ENCODE results near the gene C20orf144.

The C20orf144 gene

GRCh38 chr20:33679758-33680485, 17.8 kb downstream of the C20orf144 start:
- Histone ChIP-seq H3K4me2 (ENCODE audit: low read length, poor library complexity, severe bottlenecking) (no peak overlapping the region), H3K79me1 (replicated peaks; ENCODE audit: low read length, poor library complexity, severe bottlenecking) (peaks cover 18% of the 10 kb centered on the region), H3K18ac (ENCODE audit: low read depth in 1 of 2, low read length in 2 of 2) (no peak overlapping the region), H3K23ac (ENCODE audit: low read length in 2 of 2) (no peak overlapping the region), H2BK5ac (ENCODE audit: low read depth, low read length, poor library complexity, severe bottlenecking) (no peak overlapping the region), H3K4ac (ENCODE audit: low read depth in 1 of 2, low read length in 2 of 2) (no peak overlapping the region), H2BK120ac (ENCODE audit: low read depth, low read length) (no peak overlapping the region), H3K9me3 (ENCODE audit: control insufficient read depth, low read length) (no peaks in the 10 kb centered on the region), H3K4me1 (ENCODE audit: control insufficient read depth, insufficient read depth, low read depth, low read length) (peaks cover 17% of the 10 kb centered on the region), H3K27me3 (ENCODE audit: control insufficient read depth in 1 of 2, insufficient read depth in 1 of 2, low read length in 2 of 2) (no peaks in the 10 kb centered on the region), H3K9ac (ENCODE audit: low read length) (no peak overlapping the region), H2AFZ (ENCODE audit: low read depth, low read length) (no peak overlapping the region), H3K36me3 (ENCODE audit: control insufficient read depth in 1 of 2, insufficient read depth in 2 of 2, low read depth in 1 of 2, low read length in 2 of 2) (peaks cover 3 to 7% of the 10 kb centered on the region in 2 experiments), H3K27ac (ENCODE audit: low read length, poor library complexity, severe bottlenecking) (no peak overlapping the region), H2BK12ac (ENCODE audit: low read length in 2 of 2) (no peak overlapping the region), H4K8ac (ENCODE audit: low read length) (no peak overlapping the region), H3K14ac (ENCODE audit: low read length in 2 of 2) (no peak overlapping the region), H2BK15ac (ENCODE audit: low read depth, poor library complexity, severe bottlenecking) (no peak overlapping the region), H2AK5ac (ENCODE audit: low read length, severe bottlenecking) (no peak overlapping the region), H4K91ac (ENCODE audit: low read length) (no peak overlapping the region), H3K4me3 (ENCODE audit: insufficient read depth in 1 of 2, low read depth in 1 of 2, low read length in 2 of 2) (no peak overlapping the region)
- WGBS, result 96% methylated on average over 20 of the region's 20 CpGs
- DNase-seq, result no peak

GRCh38 chr20:33680686-33681085, 18.6 kb downstream of the C20orf144 start:
- H3K79me1 ChIP-seq (replicated peaks; ENCODE audit: low read length, poor library complexity, severe bottlenecking), result peaks cover 18% of the 10 kb centered on the region
- H3K18ac ChIP-seq (ENCODE audit: low read depth in 1 of 2, low read length in 2 of 2), result no peak overlapping the region
- 93% methylated on average over 1 of the region's 2 CpGs for WGBS
- H2BK12ac ChIP-seq (ENCODE audit: low read length in 2 of 2), result no peak overlapping the region
- H2AK5ac ChIP-seq (ENCODE audit: low read length, severe bottlenecking), result no peak overlapping the region
- H3K4me2 ChIP-seq (ENCODE audit: low read length, poor library complexity, severe bottlenecking), result no peak overlapping the region
- H2BK5ac ChIP-seq (ENCODE audit: low read depth, low read length, poor library complexity, severe bottlenecking), result no peak overlapping the region
- H2AFZ ChIP-seq (ENCODE audit: low read depth, low read length), result no peak overlapping the region
- peaks cover 21% of the 10 kb centered on the region for H3K4me1 ChIP-seq (ENCODE audit: control insufficient read depth, insufficient read depth, low read depth, low read length)
- H4K8ac ChIP-seq (ENCODE audit: low read length), result no peak overlapping the region
- H3K23ac ChIP-seq (ENCODE audit: low read length in 2 of 2), result no peak overlapping the region
- no peak overlapping the region for H4K91ac ChIP-seq (ENCODE audit: low read length)
- H3K4ac ChIP-seq (ENCODE audit: low read depth in 1 of 2, low read length in 2 of 2), result no peak overlapping the region
- H3K9ac ChIP-seq (ENCODE audit: low read length), result no peak overlapping the region
- H3K9me3 ChIP-seq (ENCODE audit: control insufficient read depth, low read length), result no peaks in the 10 kb centered on the region
- H3K36me3 ChIP-seq (ENCODE audit: control insufficient read depth in 1 of 2, insufficient read depth in 2 of 2, low read depth in 1 of 2, low read length in 2 of 2), result peaks cover 3 to 7% of the 10 kb centered on the region in 2 experiments
- no peak overlapping the region for H2BK120ac ChIP-seq (ENCODE audit: low read depth, low read length)
- H3K27ac ChIP-seq (ENCODE audit: low read length, poor library complexity, severe bottlenecking), result no peak overlapping the region
- H2BK15ac ChIP-seq (ENCODE audit: low read depth, poor library complexity, severe bottlenecking), result no peak overlapping the region
- no peak for DNase-seq
- no peak overlapping the region for H3K14ac ChIP-seq (ENCODE audit: low read length in 2 of 2)
- no peak overlapping the region for H3K4me3 ChIP-seq (ENCODE audit: insufficient read depth in 1 of 2, low read depth in 1 of 2, low read length in 2 of 2)
- no peaks in the 10 kb centered on the region for H3K27me3 ChIP-seq (ENCODE audit: control insufficient read depth in 1 of 2, insufficient read depth in 1 of 2, low read length in 2 of 2)

GRCh38 chr20:33681288-33681687, 19.2 kb downstream of the C20orf144 start:
- Histone ChIP-seq H3K79me1 (replicated peaks; ENCODE audit: low read length, poor library complexity, severe bottlenecking) (peaks cover 18% of the 10 kb centered on the region), H4K91ac (ENCODE audit: low read length) (no peak overlapping the region), H3K27ac (ENCODE audit: low read length, poor library complexity, severe bottlenecking) (no peak overlapping the region), H2BK120ac (ENCODE audit: low read depth, low read length) (no peak overlapping the region), H2BK15ac (ENCODE audit: low read depth, poor library complexity, severe bottlenecking) (no peak overlapping the region), H3K27me3 (ENCODE audit: control insufficient read depth in 1 of 2, insufficient read depth in 1 of 2, low read length in 2 of 2) (no peaks in the 10 kb centered on the region), H3K4me2 (ENCODE audit: low read length, poor library complexity, severe bottlenecking) (no peak overlapping the region), H3K9ac (ENCODE audit: low read length) (no peak overlapping the region), H2AFZ (ENCODE audit: low read depth, low read length) (no peak overlapping the region), H3K4me1 (ENCODE audit: control insufficient read depth, insufficient read depth, low read depth, low read length) (peaks cover 20% of the 10 kb centered on the region), H4K8ac (ENCODE audit: low read length) (no peak overlapping the region), H3K36me3 (ENCODE audit: control insufficient read depth in 1 of 2, insufficient read depth in 2 of 2, low read depth in 1 of 2, low read length in 2 of 2) (peaks cover 3 to 7% of the 10 kb centered on the region in 2 experiments), H3K14ac (ENCODE audit: low read length in 2 of 2) (no peak overlapping the region), H3K4me3 (ENCODE audit: insufficient read depth in 1 of 2, low read depth in 1 of 2, low read length in 2 of 2) (no peak overlapping the region), H3K4ac (ENCODE audit: low read depth in 1 of 2, low read length in 2 of 2) (no peak overlapping the region), H3K9me3 (ENCODE audit: control insufficient read depth, low read length) (no peaks in the 10 kb centered on the region), H2BK12ac (ENCODE audit: low read length in 2 of 2) (no peak overlapping the region), H3K23ac (ENCODE audit: low read length in 2 of 2) (no peak overlapping the region), H2BK5ac (ENCODE audit: low read depth, low read length, poor library complexity, severe bottlenecking) (no peak overlapping the region), H2AK5ac (ENCODE audit: low read length, severe bottlenecking) (no peak overlapping the region), H3K18ac (ENCODE audit: low read depth in 1 of 2, low read length in 2 of 2) (no peak overlapping the region)
- WGBS, result 93% methylated on average over 5 of the region's 5 CpGs
- DNase-seq, result no peak

GRCh38 chr20:33681728-33682353, 19.7 kb downstream of the C20orf144 start:
- Histone ChIP-seq H4K8ac (ENCODE audit: low read length) (no peak overlapping the region), H3K4me2 (ENCODE audit: low read length, poor library complexity, severe bottlenecking) (no peak overlapping the region), H3K18ac (ENCODE audit: low read depth in 1 of 2, low read length in 2 of 2) (no peak overlapping the region), H3K14ac (ENCODE audit: low read length in 2 of 2) (no peak overlapping the region), H3K36me3 (ENCODE audit: control insufficient read depth in 1 of 2, insufficient read depth in 2 of 2, low read depth in 1 of 2, low read length in 2 of 2) (peaks cover 3 to 5% of the 10 kb centered on the region in 2 experiments), H2BK5ac (ENCODE audit: low read depth, low read length, poor library complexity, severe bottlenecking) (no peak overlapping the region), H4K91ac (ENCODE audit: low read length) (no peak overlapping the region), H3K9ac (ENCODE audit: low read length) (no peak overlapping the region), H2BK15ac (ENCODE audit: low read depth, poor library complexity, severe bottlenecking) (no peak overlapping the region), H3K4me1 (ENCODE audit: control insufficient read depth, insufficient read depth, low read depth, low read length) (peaks cover 23% of the 10 kb centered on the region), H2BK12ac (ENCODE audit: low read length in 2 of 2) (no peak overlapping the region), H3K79me1 (replicated peaks; ENCODE audit: low read length, poor library complexity, severe bottlenecking) (peaks cover 16% of the 10 kb centered on the region), H2AFZ (ENCODE audit: low read depth, low read length) (no peak overlapping the region), H3K4me3 (ENCODE audit: insufficient read depth in 1 of 2, low read depth in 1 of 2, low read length in 2 of 2) (no peak overlapping the region), H2BK120ac (ENCODE audit: low read depth, low read length) (no peak overlapping the region), H3K9me3 (ENCODE audit: control insufficient read depth, low read length) (no peaks in the 10 kb centered on the region), H3K27ac (ENCODE audit: low read length, poor library complexity, severe bottlenecking) (no peak overlapping the region), H3K27me3 (ENCODE audit: control insufficient read depth in 1 of 2, insufficient read depth in 1 of 2, low read length in 2 of 2) (no peaks in the 10 kb centered on the region), H2AK5ac (ENCODE audit: low read length, severe bottlenecking) (no peak overlapping the region), H3K23ac (ENCODE audit: low read length in 2 of 2) (no peak overlapping the region), H3K4ac (ENCODE audit: low read depth in 1 of 2, low read length in 2 of 2) (no peak overlapping the region)
- no peak for DNase-seq
- 89% methylated on average over 9 of the region's 9 CpGs for WGBS

Data from mesenchymal stem cell (in vitro differentiated cells and primary cell).